Measurements from ENCODE around the gene SALL1. TPM values are rescaled to one million over a fixed set of nuclear protein-coding genes. Genes with fewer than 3 reads are reported as not detected.

The SALL1 gene
- total RNA-seq, 1 experiment from 2014 or later, result 101 TPM

DNA sequence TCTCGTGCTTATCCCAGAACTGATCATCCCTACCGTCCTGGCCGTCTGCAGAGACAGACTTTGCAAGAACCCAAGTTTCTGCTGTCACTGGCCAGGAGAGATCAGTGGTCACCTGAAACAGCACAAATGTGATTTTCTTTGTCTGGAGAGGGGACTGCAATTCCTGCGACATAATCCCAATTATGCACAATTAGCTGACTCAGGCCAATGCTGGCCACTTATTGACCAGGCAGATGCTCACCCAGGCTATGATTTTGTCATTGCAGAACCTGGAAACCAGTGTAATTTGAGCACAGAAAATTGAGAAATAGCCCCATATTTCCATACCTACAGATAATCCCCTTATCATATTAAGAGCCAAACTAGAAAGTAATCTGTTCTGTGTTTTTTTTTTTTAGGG is 34.7 kb downstream of the SALL1 start:
- no peak overlapping the region for H3K27ac ChIP-seq (ENCODE audit: insufficient read length, low read depth, low read length)
- DNase-seq, result no peak
- H3K4me1 Mint-ChIP-seq, result peaks cover 48 to 53% of the 10 kb centered on the region in 2 experiments

More for the DNA sequence above, 34.7 kb downstream of the SALL1 start:
- no peak overlapping the region for H2BK12ac ChIP-seq (ENCODE audit: insufficient read length, low read depth, low read length)
- no peak overlapping the region for H3K4ac ChIP-seq (ENCODE audit: low read depth, low read length)
- H3K18ac ChIP-seq (ENCODE audit: insufficient read length, low read depth, low read length), result no peak overlapping the region
- no peak overlapping the region for H4K91ac ChIP-seq (ENCODE audit: insufficient read length, low read depth, low read length)
- H4K5ac ChIP-seq (ENCODE audit: insufficient read length, low read depth, low read length), result no peak overlapping the region
- no peak overlapping the region for H3K4me2 ChIP-seq (ENCODE audit: insufficient read depth, insufficient read length, low read length)
- H3K9me3 ChIP-seq (ENCODE audit: control insufficient read depth, low read depth, low read length), result no peaks in the 10 kb centered on the region
- H3K56ac ChIP-seq (ENCODE audit: insufficient read length, low read depth, low read length), result no peak overlapping the region
- H3K4me3 Mint-ChIP-seq, result no peak overlapping the region; a peak in 1 of 5 replicates
- no peak overlapping the region for H3K23ac ChIP-seq (ENCODE audit: insufficient read length, low read depth, low read length)
- peaks cover 4% of the 10 kb centered on the region for H3K23me2 ChIP-seq (ENCODE audit: insufficient read length, low read depth, low read length, poor library complexity, severe bottlenecking)
- H2BK5ac ChIP-seq (ENCODE audit: insufficient read length, low read length), result no peak overlapping the region
- H3K9ac ChIP-seq (ENCODE audit: extremely low read depth, insufficient read length, low read length), result no peak overlapping the region
- H2BK15ac ChIP-seq (ENCODE audit: low read depth, low read length), result no peak overlapping the region
- H4K20me1 ChIP-seq (ENCODE audit: control insufficient read depth, insufficient read depth, insufficient read length), result no peaks in the 10 kb centered on the region
- WGBS (ENCODE audit: extremely low coverage, insufficient read length, low lambda C conversion rate), result no CpG with 5 or more reads among the region's 4 CpGs
- no peaks in the 10 kb centered on the region for H3K36me3 Mint-ChIP-seq (ENCODE audit: insufficient read depth in 1 of 3, low read depth in 3 of 3)
- no peak overlapping the region for H3K27ac Mint-ChIP-seq
- no peaks in the 10 kb centered on the region for H3K79me2 ChIP-seq (ENCODE audit: insufficient read depth, low read length)
- no peaks in the 10 kb centered on the region for H3K79me1 ChIP-seq (ENCODE audit: insufficient read depth, low read depth, low read length, poor library complexity, severe bottlenecking)
- peaks cover 40% of the 10 kb centered on the region for H3K27me3 Mint-ChIP-seq (ENCODE audit: low read depth)
- no peak overlapping the region for H2BK120ac ChIP-seq (ENCODE audit: low read depth, low read length, poor library complexity, severe bottlenecking)
- H3K14ac ChIP-seq (ENCODE audit: insufficient read depth, low read length), result no peak overlapping the region
- no peak overlapping the region for H3T11ph ChIP-seq (ENCODE audit: low read length)
- no peak overlapping the region for H4K8ac ChIP-seq (replicated peaks; ENCODE audit: insufficient read length, low read depth, low read length)
- H2BK20ac ChIP-seq (ENCODE audit: low read depth, low read length, poor library complexity, severe bottlenecking), result no peak overlapping the region
- H3K4me1 ChIP-seq (ENCODE audit: insufficient read depth, low read length), result no peaks in the 10 kb centered on the region; the same call in 1 of the 2 replicates
- H3K27me3 ChIP-seq (ENCODE audit: insufficient read depth, low read length), result peaks cover 5% of the 10 kb centered on the region; the same call in 1 of the 2 replicates
- H2AK5ac ChIP-seq (ENCODE audit: insufficient read length, low read length), result no peak overlapping the region
- no peak for TF ChIP-seq CTCF (conservative IDR thresholded peaks at IDR 0.05)
- H3K9me3 Mint-ChIP-seq, result no peaks in the 10 kb centered on the region
- H2AFZ ChIP-seq (ENCODE audit: low read length), result no peak overlapping the region
